NCI-H1436 treated with DMSO at 0.1 percent for 48 hours (cell line): ENCODE data around the gene KBTBD2.
"Not testable (repeated sequence)": the region's sequence is repeated elsewhere in the genome, so short reads cannot be mapped to it uniquely, and the experiment has no call there.

Experiments used
- DNase-seq: peaks from one replicate; lab custom pipeline; 2025; lab: John Stamatoyannopoulos, UW

Gene KBTBD2

GRCh38 chr7:32893207-32893524, 1.6 kb upstream of the KBTBD2 start:
- no peak for DNase-seq

- DNase-seq: no peak
Measured at GRCh38 chr7:32892521-32893206, 1.1 kb upstream of the KBTBD2 start.

GRCh38 chr7:32891800-32892520, 400 bp upstream of the KBTBD2 start:
- peak; percentile 56 for DNase-seq

GRCh38 chr7:32890793-32891042, 842 bp downstream of the KBTBD2 start:
- DNase-seq: no peak

GRCh38 chr7:32890010-32890792, 1.4 kb downstream of the KBTBD2 start:
- no peak for DNase-seq

- DNase-seq: no peak
Measured at GRCh38 chr7:32888505-32888904, 3.1 kb downstream of the KBTBD2 start.

- no peak for DNase-seq
Measured at GRCh38 chr7:32887395-32887794, 4.2 kb downstream of the KBTBD2 start.

GRCh38 chr7:32881074-32881982, 10.2 kb downstream of the KBTBD2 start:
- no peak for DNase-seq

GRCh38 chr7:32879460-32879859, 12.1 kb downstream of the KBTBD2 start:
- DNase-seq: no peak

GRCh38 chr7:32878023-32878422, 13.5 kb downstream of the KBTBD2 start:
- not testable (repeated sequence) for DNase-seq

- DNase-seq: no peak
Measured at GRCh38 chr7:32872421-32872820, 19.1 kb downstream of the KBTBD2 start.

GRCh38 chr7:32871624-32872371, 19.8 kb downstream of the KBTBD2 start:
- DNase-seq: no peak

GRCh38 chr7:32870298-32870697, 21.3 kb downstream of the KBTBD2 start:
- DNase-seq: no peak

- no peak for DNase-seq
Measured at GRCh38 chr7:32869716-32870115, 21.8 kb downstream of the KBTBD2 start.

GRCh38 chr7:32868116-32868515, 23.4 kb downstream of the KBTBD2 start:
- no peak for DNase-seq

- DNase-seq: no peak
Measured at GRCh38 chr7:32865448-32866030, 26.0 kb downstream of the KBTBD2 start.

GRCh38 chr7:32863872-32864271, 27.7 kb downstream of the KBTBD2 start:
- DNase-seq: not testable (repeated sequence)

GRCh38 chr7:32860090-32860489, 31.5 kb downstream of the KBTBD2 start:
- DNase-seq: no peak

- DNase-seq: no peak
Measured at GRCh38 chr7:32858648-32859047, 32.9 kb downstream of the KBTBD2 start.

GRCh38 chr7:32857063-32857462, 34.5 kb downstream of the KBTBD2 start:
- DNase-seq: not testable (repeated sequence)
